HG03442 (cell line): Measurements from ENCODE around the gene PARD6G.
"Not testable (repeated sequence)": the region's sequence is repeated elsewhere in the genome, so short reads cannot be mapped to it uniquely, and the experiment has no call there.

Experiments used
- ATAC-seq: cut with Tn5 transposase; IDR thresholded peaks from one replicate; pipeline ENCODE4 v1.9.1; 2021; ENCODE audit warnings: mild to moderate bottlenecking, moderate library complexity; ENCODE audit not compliant: unreplicated experiment

Gene PARD6G

DNA sequence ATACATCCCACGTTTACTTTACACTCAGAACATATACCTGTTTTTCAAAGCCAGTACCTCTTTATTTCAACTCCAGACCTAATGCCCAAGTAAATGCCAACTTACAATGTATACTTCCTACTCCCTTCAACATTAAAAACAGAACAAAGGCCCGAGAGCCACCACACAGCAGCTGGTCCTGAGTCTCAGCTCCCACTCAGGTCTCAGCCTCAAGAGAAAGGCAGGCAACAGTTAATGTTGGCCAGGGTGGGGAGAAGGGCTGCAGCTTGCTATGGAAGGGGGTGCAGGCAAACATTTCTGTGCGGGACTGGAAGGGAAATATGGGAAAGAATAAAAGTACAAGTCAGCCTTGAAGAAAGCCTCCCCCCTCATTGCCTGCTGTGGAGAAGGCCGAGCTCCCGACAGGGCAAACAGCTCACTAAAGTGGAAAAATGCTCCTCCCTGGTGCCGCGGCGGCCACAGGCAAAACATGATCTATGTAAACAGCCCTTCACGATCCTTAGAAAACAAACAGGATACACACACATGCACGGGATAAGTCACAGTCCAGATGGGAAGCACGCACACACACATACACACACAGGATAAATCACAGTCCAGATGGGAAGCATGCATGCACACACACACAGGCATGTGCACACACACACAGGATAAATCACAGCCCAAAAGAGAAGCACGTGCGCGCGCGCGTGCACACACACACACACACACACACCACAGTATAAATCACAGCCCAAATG lies 70.8 kb downstream of the PARD6G start:
- no peak for ATAC-seq

DNA sequence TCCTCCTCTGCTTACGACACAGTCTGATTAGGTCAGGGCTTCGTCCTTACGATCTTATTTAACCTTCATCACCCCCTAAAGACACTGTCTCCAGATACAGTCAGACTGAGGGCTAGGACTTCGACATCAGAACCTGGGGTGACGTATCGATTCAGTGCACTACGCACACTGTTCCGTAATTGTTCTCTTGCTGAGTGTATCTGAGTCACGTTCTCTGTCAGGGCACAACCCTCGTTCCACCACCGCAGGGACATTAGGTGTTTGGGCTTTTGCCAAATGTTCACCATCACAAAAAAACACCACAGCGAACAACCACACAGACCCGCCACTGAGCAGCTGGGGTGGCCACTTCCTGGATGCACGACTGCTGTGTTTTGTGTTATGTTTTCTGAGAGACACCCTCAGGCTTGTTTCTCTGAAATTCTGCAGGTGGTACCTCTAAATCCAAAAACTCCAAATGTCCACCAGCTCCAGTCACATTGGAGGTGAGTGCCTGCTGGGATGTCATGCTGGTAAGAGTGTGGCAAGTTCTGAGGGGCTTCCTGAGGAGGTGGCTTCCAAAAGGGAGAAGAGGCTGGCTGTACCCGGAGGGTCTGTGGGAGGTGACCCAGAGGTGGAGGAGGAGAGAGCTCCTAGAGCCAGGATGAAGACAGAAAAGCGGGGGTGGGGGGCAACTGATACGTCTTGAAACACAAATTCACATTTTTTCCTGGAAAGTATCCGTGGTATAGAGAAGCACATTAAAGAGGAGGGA lies 71.7 kb downstream of the PARD6G start:
- ATAC-seq = no peak

- ATAC-seq = no peak
Measured at GRCh38 chr18:80173060-80173459, 74.3 kb downstream of the PARD6G start.

DNA sequence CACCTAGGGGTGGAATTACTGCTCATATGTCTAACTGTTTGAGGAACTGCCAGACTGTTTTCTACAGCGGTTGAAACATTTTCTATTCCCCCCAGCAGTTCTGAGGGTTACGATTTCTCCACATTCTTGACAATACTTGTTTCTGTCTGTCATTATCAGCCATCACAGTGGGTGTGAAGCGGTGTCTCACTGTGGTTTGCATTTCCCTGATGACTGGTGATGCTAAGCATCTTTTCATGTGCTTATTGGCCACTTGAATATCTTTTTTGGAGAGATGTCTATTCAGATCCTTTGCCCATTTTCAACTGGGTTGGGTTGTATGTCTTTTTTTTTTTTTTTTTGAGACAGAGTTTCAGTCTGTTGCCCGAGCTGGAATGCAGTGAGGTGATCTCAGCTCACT lies 75.3 kb downstream of the PARD6G start:
- ATAC-seq = no peak

GRCh38 chr18:80171054-80171872 lies 76.1 kb downstream of the PARD6G start:
- no peak for ATAC-seq

GRCh38 chr18:80170395-80171053 lies 76.8 kb downstream of the PARD6G start:
- ATAC-seq = no peak

- no peak for ATAC-seq
Measured at GRCh38 chr18:80169607-80170006, 77.7 kb downstream of the PARD6G start.

DNA sequence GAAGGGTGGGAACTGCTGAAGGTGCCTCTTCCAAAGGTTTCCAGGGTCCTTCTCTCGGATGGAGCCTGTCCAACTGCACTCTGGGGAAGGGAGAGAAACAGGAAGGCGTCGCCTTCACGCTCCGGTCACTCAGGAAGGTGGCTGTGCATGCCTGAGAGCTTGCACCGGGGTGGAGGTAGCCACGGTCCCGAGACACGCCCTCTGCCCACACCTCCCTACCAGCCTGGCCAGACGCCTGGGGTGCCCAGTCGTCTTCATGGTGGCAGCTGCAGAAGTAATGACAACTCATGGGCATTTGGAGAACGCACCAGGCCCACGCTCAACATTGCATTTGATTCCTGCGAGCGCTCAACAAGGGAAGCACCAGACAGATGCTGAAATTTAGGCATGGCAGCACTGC lies 78.3 kb downstream of the PARD6G start:
- ATAC-seq = no peak

DNA sequence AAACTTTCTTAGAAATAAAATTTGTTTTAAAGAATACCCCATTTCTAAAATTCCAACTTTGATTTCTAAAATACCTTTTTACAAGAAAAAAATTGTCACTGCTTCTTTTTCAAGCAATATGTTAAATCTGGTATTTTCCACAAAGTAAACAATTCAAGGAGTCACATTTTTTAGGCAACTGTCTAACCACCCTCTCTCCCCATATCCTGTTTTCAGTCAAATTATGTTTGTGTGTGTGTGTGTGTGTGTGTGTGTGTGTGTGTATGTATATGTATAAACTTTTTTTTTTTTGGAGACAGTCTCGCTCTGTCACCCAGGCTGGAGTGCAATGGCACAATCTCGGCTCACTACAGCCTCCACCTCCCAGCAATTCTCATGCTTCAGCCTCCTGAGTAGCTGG lies 79.0 kb downstream of the PARD6G start:
- no peak for ATAC-seq

- no peak for ATAC-seq
Measured at GRCh38 chr18:80167931-80168330, 79.4 kb downstream of the PARD6G start.

DNA sequence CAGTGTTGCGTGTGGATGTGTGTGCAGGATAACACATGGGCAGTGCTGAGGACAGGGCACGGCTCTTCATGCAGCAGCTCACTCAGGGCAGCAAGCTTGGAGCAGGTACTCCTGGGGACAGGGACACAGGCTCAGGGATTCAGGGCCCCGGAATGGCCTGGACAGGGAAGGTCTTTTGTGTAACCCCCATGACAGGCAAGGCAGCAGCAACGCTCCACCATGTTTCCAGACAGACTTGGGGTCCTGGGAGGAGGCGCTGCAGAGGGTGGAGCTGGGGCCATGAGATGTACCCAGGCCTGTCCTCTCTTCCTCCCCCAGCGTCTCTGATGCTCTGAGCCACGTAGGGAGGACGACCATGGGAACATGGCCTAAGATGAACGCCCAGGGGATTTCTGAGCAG lies 80.0 kb downstream of the PARD6G start:
- no peak for ATAC-seq

- ATAC-seq = no peak
Measured at GRCh38 chr18:80166725-80167124, 80.6 kb downstream of the PARD6G start.

DNA sequence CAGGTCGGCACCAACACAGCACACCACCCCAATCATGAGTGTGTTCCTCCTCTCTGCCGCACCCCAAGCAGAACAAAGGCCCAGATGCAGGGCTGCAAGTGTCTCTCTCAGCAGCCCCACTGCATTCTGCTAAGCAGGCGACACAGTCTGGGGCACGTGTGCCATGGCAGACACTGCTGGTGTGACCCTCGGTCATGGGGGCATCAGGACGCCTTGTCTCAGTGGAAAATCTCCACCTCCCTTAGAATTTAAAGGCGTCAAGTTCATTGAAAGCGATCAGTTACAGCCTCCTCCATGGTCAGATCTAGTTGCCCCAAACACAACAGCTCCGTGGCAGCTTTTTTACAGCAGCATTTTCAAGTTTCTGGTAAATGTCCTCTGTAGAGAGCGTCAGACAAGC lies 81.1 kb downstream of the PARD6G start:
- ATAC-seq = no peak

GRCh38 chr18:80164727-80165355 lies 82.5 kb downstream of the PARD6G start:
- ATAC-seq = not testable (repeated sequence)

DNA sequence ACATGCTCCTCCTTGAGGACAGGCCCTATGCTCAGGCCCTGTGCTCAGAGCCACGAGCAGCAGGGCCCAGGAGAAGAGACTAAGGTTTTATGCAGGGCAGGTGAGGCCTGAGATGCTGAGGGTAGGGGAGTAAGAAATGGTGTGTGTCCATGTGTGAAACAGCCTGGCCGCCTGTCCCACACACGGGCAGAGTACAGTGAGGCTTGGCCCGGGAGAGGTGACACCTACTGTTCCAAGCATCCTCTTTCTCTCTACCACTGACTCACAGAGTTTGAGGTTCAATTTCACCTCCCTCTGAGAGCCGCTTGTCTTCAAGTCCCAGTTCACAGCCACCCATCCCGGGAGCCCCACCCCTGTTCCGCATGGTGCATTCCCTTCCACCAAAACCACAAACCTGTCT lies 84.1 kb downstream of the PARD6G start:
- ATAC-seq = no peak

- ATAC-seq = no peak
Measured at GRCh38 chr18:80161781-80162417, 85.4 kb downstream of the PARD6G start.

DNA sequence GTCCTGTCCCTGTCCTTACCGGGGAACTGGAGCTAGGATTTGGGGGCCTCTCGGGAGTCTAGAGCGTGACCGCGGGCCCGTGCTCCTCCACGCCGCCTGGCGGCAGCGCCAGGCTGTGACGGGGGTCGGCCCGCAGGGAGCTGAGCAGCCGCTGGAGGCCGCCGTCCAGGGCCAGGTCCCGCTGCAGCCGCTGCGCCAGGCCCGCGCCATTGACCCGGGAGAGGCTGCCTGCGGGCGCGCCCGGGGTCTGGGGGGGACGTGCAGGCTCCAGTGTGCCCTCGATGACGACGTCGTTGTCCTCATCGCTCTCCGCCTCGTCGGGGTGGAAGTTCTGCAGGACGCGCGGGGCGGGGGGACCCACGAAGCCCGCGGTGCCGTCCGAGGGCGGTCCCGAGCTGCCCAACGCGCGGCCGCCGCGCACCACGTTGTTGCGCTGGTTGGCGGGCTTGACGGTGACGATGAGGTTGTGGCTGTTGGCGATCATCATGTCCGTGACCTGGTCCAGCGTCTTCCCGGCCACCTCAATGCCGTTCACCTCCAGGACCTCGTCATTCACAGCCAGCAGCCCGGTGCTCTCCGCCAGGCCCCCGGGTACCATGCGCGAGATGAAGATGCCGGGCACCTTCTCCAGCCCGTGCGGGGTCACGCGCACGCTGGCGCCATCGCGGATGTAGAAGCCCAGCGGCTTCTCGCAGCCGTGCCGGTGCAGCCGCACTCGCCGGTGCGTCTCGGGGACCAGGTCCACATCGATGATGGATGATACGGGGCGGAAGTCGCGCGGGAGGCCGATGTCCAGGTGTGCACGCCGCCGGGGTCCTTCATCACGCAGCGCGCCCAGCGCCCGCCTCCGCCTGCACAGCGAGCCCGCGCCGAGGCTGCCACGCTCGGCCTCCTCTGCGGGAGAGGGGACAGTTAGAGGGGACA lies 87.3 kb downstream of the PARD6G start:
- ATAC-seq = no peak

DNA sequence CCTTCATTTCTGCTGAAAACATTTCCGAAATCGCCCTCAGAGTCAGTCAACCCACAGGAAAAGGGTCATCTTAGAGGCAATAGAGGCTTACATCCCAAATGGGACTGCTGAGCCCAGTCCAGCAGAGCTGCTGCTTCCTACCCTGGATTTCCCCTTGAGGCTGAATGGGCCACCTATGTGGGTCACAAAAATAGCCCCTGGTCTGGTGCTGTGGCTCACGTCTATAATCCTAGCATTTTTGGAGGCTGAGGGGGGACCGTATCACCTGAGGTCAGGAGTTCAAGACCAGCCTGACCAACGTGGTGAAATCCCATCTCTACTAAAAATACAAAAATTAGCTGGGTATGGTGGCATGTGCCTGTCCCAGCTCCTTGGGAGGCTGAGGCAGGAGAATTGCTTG lies 88.9 kb downstream of the PARD6G start:
- no peak for ATAC-seq

GRCh38 chr18:80157708-80158343 lies 89.5 kb downstream of the PARD6G start:
- peak; percentile 50 for ATAC-seq
